ENCODE measurements around the gene HEATR5A.
"Not testable (repeated sequence)": the region's sequence is repeated elsewhere in the genome, so short reads cannot be mapped to it uniquely, and the experiment has no call there.

GRCh38 chr14:31331395-31331794 lies 89.0 kb downstream of the HEATR5A start:
- TF ChIP-seq CTCF, POLR2A (IDR thresholded peaks at IDR 0.05): not testable (repeated sequence)
